Stimulated activated CD4-positive, alpha-beta T cell treated with anti-CD3 and anti-CD28 coated beads, TNF-alpha, amount 100 ng/mL, for 1 hour (primary cell): ENCODE measurements around the gene TM2D1.
"Not testable (repeated sequence)": the region's sequence is repeated elsewhere in the genome, so short reads cannot be mapped to it uniquely, and the experiment has no call there.

Experiments used
- DNase-seq, 3 donors: peaks; one replicate each; pipeline ENCODE4 v3.0.0-alpha.2; 2020; ENCODE audit warnings: low read depth in 3 of 3, low spot score in 1 of 3

TM2D1 gene

GRCh38 chr1:61724813-61725694, at the start of gene TM2D1:
TSS of gene TM2D1 (minus strand) at chr1:61725141. CDS start at chr1:61725120, 21 bp downstream.
- peak; percentile 47 to 70 (median 61) for DNase-seq

- no peak for DNase-seq
Measured at GRCh38 chr1:61770131-61770530, 45.2 kb upstream of the TM2D1 start.

GRCh38 chr1:61757950-61758349, 33.0 kb upstream of the TM2D1 start:
- no peak for DNase-seq

- no peak for DNase-seq
Measured at GRCh38 chr1:61756773-61757172, 31.8 kb upstream of the TM2D1 start.

GRCh38 chr1:61754545-61754944, 29.6 kb upstream of the TM2D1 start:
- DNase-seq: no peak

- no peak for DNase-seq
Measured at GRCh38 chr1:61753998-61754508, 29.1 kb upstream of the TM2D1 start.

- DNase-seq: no peak
Measured at GRCh38 chr1:61752921-61753389, 28.0 kb upstream of the TM2D1 start.

GRCh38 chr1:61749574-61749973, 24.6 kb upstream of the TM2D1 start:
- DNase-seq: no peak

- no peak for DNase-seq
Measured at GRCh38 chr1:61748566-61748965, 23.6 kb upstream of the TM2D1 start.

- DNase-seq: no peak
Measured at GRCh38 chr1:61746813-61747212, 21.9 kb upstream of the TM2D1 start.

- DNase-seq: no peak
Measured at GRCh38 chr1:61743716-61744580, 19.0 kb upstream of the TM2D1 start.

GRCh38 chr1:61743431-61743705, 18.4 kb upstream of the TM2D1 start:
- no peak for DNase-seq

- DNase-seq: peak in 1 of 3 donors; percentile 9
Measured at GRCh38 chr1:61742620-61743430, 17.9 kb upstream of the TM2D1 start.

- peak; percentile 23 to 38 (median 33) for DNase-seq
Measured at GRCh38 chr1:61741711-61742619, 17.0 kb upstream of the TM2D1 start, which contains the start of gene PATJ. TSS of gene PATJ (plus strand) at chr1:61742480. CDS start at chr1:61762893, 20,413 bp downstream.

- no peak for DNase-seq
Measured at GRCh38 chr1:61740751-61741700, 16.1 kb upstream of the TM2D1 start.

GRCh38 chr1:61732726-61733125, 7.8 kb upstream of the TM2D1 start:
- no peak for DNase-seq

GRCh38 chr1:61730679-61731078, 5.7 kb upstream of the TM2D1 start:
- not testable (repeated sequence) for DNase-seq

GRCh38 chr1:61727544-61727943, 2.6 kb upstream of the TM2D1 start:
- DNase-seq: no peak

- DNase-seq: no peak
Measured at GRCh38 chr1:61724506-61724812, 482 bp downstream of the TM2D1 start.
